Liver (tissue), 9 donors: ENCODE data around the gene MGA. TPM values are rescaled to one million over a fixed set of nuclear protein-coding genes. Genes with fewer than 3 reads are reported as not detected.

ENCODE experiments used
- DNase-seq: peaks from one replicate; pipeline ENCODE4 v3.0.0-alpha.2; 2017; ENCODE audit warnings: low spot score
- H3K27ac ChIP-seq, 2 donors: one replicate each; pipeline ENCODE4 v1.7.0; 2013; ENCODE audit warnings: inconsistent platforms in 2 of 2, low read length in 2 of 2, control low read depth in 1 of 2, low read depth in 1 of 2, mild to moderate bottlenecking in 1 of 2
- H3K27me3 ChIP-seq, 4 donors: one replicate each; pipeline versions ENCODE4 v1.6.1 to v1.7.0; 2013; ENCODE audit warnings: low read length in 3 of 4, inconsistent platforms in 1 of 4, mild to moderate bottlenecking in 1 of 4, moderate library complexity in 1 of 4; ENCODE audit not compliant: control insufficient read depth in 4 of 4, insufficient read depth in 4 of 4
- H3K36me3 ChIP-seq, 4 donors: one replicate each; pipeline versions ENCODE4 v1.6.1 to v1.7.0; 2013; ENCODE audit warnings: low read length in 3 of 4, mild to moderate bottlenecking in 3 of 4, low read depth in 1 of 4, moderate library complexity in 1 of 4; ENCODE audit not compliant: control insufficient read depth in 4 of 4, insufficient read depth in 3 of 4
- H3K4me1 ChIP-seq, 4 donors: one replicate each; pipeline versions ENCODE4 v1.6.1 to v1.7.0; 2013; ENCODE audit warnings: low read length in 3 of 4, mild to moderate bottlenecking in 3 of 4, moderate library complexity in 1 of 4; ENCODE audit not compliant: control insufficient read depth in 4 of 4, insufficient read depth in 4 of 4
- H3K4me3 ChIP-seq, 3 donors: one replicate each; pipeline versions ENCODE4 v1.6.1 to v1.7.0; 2013; ENCODE audit warnings: low read length in 3 of 3, control low read depth in 1 of 3, low read depth in 1 of 3, mild to moderate bottlenecking in 1 of 3
- H3K9ac ChIP-seq, 2 donors: one replicate each; pipeline ENCODE4 v1.7.0; 2013; ENCODE audit warnings: low read length in 2 of 2, mild to moderate bottlenecking in 2 of 2, moderate library complexity in 2 of 2, control low read depth in 1 of 2, low read depth in 1 of 2
- H3K9me3 ChIP-seq, 4 donors: one replicate each; pipeline versions ENCODE4 v1.6.1 to v1.7.0; 2013; ENCODE audit warnings: low read length in 3 of 4; ENCODE audit not compliant: control insufficient read depth in 4 of 4
- FOXA1 ChIP-seq: IDR thresholded peaks from 2 replicates; pipeline ENCODE4 v1.6.1; 2016; ENCODE audit warnings: antibody characterized with exemption
- GABPA ChIP-seq, 2 donors: IDR thresholded peaks in 1 of 2; conservative IDR thresholded peaks in 1 of 2; 2 replicates each; pipeline ENCODE4 v1.6.1; 2016; ENCODE audit warnings: antibody characterized with exemption in 2 of 2, mild to moderate bottlenecking in 1 of 2, moderate library complexity in 1 of 2
- JUND ChIP-seq, 2 donors: IDR thresholded peaks; 2 replicates each; pipeline ENCODE4 v1.6.1; 2016; ENCODE audit warnings: antibody characterized with exemption in 2 of 2
- RAD21 ChIP-seq, 2 donors: IDR thresholded peaks; 2 replicates each; pipeline ENCODE4 v1.6.1; 2016; ENCODE audit warnings: antibody characterized with exemption in 2 of 2, mild to moderate bottlenecking in 2 of 2
- TAF1 ChIP-seq: conservative IDR thresholded peaks from 2 replicates; pipeline ENCODE4 v1.6.1; 2016; ENCODE audit warnings: antibody characterized with exemption, mild to moderate bottlenecking
- WGBS: extraction: QIAGEN DNeasy Blood & Tissue Kit; methylation state at CpG from one replicate; pipeline ENCODE4 v1.1.7; 2013; 5-methylcytosine and 5-hydroxymethylcytosine counted together
- polyA plus RNA-seq, 2 donors: library from polyadenylated mRNA; stranded (reverse) in 1 of 2; unstranded in 1 of 2; fragments of 200-250 nt in 1 of 2; fragments of >200 nt in 1 of 2; fragmentation: Nextera tagmentation in 1 of 2; extraction: Ambion mirVana in 1 of 2; gene quantifications; one replicate each; pipeline versions ENCODE4 v1.2.1 to v1.2.3, GENCODE V29; 2013 to 2015
- total RNA-seq, 2 donors: library from RNA; depleted of rRNA; stranded (reverse); fragments of >200 nt; gene quantifications; one replicate each; pipeline ENCODE4 v1.2.3, GENCODE V29; 2014
- TF ChIP-seq, protein P1 (sequence below): IDR thresholded peaks from 2 replicates; pipeline ENCODE4 v1.6.1; 2016; ENCODE audit warnings: antibody characterized with exemption, mild to moderate bottlenecking
- TF ChIP-seq, protein P2 (sequence below): IDR thresholded peaks from 2 replicates; pipeline ENCODE4 v1.6.1; 2016; ENCODE audit warnings: antibody characterized with exemption
- TF ChIP-seq, protein P3 (sequence below): IDR thresholded peaks from 2 replicates; pipeline ENCODE4 v1.6.1; 2016; ENCODE audit warnings: antibody characterized with exemption
- donor health status: healthy.
- donor health status: healthy.
- donor health status: healthy.
- donor health status: healthy.
- donor health status: healthy.

MGA gene
- total and polyA plus RNA-seq, 4 donors = 2.1 to 33.5 (median 13.2) TPM

- Histone ChIP-seq H3K9ac (no peak overlapping the region), H3K27ac (no peak overlapping the region), H3K27me3 (no peaks in the 10 kb centered on the region), H3K4me1 (no peaks in the 10 kb centered on the region), H3K9me3 (no peaks in the 10 kb centered on the region), H3K4me3 (no peak overlapping the region), H3K36me3 (peaks cover 3 to 55% (median 14%) of the 10 kb centered on the region in 4 donors)
- no peak for DNase-seq
- WGBS = 91% methylated on average over 6 of the region's 6 CpGs
- TF ChIP-seq JUND (IDR thresholded peaks at IDR 0.05) = no peak
- TF ChIP-seq, protein P1, sequence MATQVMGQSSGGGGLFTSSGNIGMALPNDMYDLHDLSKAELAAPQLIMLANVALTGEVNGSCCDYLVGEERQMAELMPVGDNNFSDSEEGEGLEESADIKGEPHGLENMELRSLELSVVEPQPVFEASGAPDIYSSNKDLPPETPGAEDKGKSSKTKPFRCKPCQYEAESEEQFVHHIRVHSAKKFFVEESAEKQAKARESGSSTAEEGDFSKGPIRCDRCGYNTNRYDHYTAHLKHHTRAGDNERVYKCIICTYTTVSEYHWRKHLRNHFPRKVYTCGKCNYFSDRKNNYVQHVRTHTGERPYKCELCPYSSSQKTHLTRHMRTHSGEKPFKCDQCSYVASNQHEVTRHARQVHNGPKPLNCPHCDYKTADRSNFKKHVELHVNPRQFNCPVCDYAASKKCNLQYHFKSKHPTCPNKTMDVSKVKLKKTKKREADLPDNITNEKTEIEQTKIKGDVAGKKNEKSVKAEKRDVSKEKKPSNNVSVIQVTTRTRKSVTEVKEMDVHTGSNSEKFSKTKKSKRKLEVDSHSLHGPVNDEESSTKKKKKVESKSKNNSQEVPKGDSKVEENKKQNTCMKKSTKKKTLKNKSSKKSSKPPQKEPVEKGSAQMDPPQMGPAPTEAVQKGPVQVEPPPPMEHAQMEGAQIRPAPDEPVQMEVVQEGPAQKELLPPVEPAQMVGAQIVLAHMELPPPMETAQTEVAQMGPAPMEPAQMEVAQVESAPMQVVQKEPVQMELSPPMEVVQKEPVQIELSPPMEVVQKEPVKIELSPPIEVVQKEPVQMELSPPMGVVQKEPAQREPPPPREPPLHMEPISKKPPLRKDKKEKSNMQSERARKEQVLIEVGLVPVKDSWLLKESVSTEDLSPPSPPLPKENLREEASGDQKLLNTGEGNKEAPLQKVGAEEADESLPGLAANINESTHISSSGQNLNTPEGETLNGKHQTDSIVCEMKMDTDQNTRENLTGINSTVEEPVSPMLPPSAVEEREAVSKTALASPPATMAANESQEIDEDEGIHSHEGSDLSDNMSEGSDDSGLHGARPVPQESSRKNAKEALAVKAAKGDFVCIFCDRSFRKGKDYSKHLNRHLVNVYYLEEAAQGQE = no peak
- no peak for TF ChIP-seq FOXA1
- TF ChIP-seq, protein P2, sequence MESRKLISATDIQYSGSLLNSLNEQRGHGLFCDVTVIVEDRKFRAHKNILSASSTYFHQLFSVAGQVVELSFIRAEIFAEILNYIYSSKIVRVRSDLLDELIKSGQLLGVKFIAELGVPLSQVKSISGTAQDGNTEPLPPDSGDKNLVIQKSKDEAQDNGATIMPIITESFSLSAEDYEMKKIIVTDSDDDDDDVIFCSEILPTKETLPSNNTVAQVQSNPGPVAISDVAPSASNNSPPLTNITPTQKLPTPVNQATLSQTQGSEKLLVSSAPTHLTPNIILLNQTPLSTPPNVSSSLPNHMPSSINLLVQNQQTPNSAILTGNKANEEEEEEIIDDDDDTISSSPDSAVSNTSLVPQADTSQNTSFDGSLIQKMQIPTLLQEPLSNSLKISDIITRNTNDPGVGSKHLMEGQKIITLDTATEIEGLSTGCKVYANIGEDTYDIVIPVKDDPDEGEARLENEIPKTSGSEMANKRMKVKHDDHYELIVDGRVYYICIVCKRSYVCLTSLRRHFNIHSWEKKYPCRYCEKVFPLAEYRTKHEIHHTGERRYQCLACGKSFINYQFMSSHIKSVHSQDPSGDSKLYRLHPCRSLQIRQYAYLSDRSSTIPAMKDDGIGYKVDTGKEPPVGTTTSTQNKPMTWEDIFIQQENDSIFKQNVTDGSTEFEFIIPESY = no peak
These were observed 157.6 kb downstream of the MGA start for GRCh38 chr15:41817781-41818180.

DNA sequence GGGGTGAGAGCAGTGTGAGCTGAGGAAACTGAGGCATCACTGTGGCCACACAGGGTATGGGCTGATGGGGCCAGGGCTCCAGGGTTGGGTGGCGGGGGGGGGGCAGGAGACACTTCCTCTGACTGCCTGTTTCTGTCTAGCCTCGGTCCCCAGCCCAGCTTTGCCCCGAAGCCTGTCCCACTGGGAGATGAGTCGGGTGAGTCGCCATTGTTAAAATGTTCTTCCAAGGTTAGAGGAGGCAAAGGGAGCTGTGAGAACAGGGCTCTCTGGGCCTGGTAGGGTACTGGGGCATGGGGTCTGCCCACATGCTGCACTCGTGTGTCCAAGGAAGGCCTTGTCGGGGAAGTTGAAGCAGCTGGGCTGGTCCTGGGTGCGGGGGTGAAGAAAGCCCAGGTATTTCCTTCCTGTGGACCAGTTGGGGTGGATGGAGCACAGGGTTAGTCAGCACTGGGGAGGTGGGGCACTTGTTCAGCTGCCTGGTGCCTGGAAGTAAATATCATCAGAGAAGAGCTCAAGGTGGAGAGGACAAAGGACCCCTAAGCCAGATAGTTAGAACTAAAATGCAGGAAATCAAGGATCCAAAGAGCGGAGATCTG, 159.3 kb downstream of the MGA start:
- WGBS = 92% methylated on average over 9 of the region's 9 CpGs
- H3K9me3 ChIP-seq = no peaks in the 10 kb centered on the region
- H3K27me3 ChIP-seq = no peaks in the 10 kb centered on the region
- H3K27ac ChIP-seq = no peak overlapping the region
- no peaks in the 10 kb centered on the region for H3K4me1 ChIP-seq
- H3K9ac ChIP-seq = no peak overlapping the region
- H3K36me3 ChIP-seq = peaks cover 3 to 57% (median 17%) of the 10 kb centered on the region in 4 donors
- no peak overlapping the region for H3K4me3 ChIP-seq
- TF ChIP-seq FOXA1 (no peak), GABPA (IDR thresholded peaks at IDR 0.05 in 1 of 2, conservative IDR thresholded peaks at IDR 0.05 in 1 of 2) (no peak), TAF1 (no peak), RAD21 (IDR thresholded peaks at IDR 0.05) (no peak)
- TF ChIP-seq, protein P3, sequence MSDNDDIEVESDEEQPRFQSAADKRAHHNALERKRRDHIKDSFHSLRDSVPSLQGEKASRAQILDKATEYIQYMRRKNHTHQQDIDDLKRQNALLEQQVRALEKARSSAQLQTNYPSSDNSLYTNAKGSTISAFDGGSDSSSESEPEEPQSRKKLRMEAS = no peak
- TF ChIP-seq, protein P2 = no peak
- no peak for DNase-seq
